GM12872 (cell line): Measurements from ENCODE around the gene VAX1.

Experiments
- TF ChIP-seq, protein P1 (sequence below): IDR thresholded peaks from 3 replicates; pipeline ENCODE4 v1.5.1; 2011; ENCODE audit warnings: low read depth, mild to moderate bottlenecking, low read length, moderate library complexity; ENCODE audit not compliant: insufficient read depth

Gene VAX1

DNA sequence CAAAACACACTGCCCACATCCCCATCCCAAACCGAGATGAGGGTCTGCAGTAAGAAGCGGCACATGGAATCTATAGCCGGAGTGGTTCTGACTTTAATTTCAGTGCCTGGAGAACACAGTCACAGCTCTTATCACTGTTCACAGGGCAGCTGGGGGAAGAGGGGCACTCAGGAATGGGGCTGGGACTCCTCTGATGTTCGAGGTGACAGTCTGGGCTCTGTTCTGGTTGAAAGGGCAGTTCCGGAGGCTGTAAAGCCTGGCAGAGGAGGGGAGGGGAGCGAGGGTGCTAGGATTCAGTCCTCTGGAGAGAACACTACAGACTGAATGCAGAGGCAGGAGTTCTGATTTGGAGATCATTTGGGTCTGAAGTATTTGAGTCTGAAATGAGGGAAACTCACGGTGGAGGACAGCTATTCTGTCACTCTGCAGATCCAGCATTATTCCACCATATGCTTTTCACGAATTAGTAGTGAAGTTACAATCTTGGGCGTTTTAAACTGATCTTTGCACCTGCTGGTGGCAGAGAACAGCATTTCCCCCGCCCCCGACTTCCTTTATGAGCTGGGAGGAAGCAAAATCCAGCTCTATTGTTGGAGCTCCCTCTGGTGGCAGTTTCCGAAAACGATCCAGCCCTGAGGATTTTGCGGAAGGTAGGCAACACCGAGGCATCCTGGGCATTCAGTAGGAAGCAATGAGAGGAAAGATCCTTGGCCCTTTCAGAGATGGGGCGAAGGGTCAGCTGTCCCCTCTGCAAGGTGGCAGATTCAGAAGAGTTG lies 36.6 kb upstream of the VAX1 start:
- TF ChIP-seq, protein P1, sequence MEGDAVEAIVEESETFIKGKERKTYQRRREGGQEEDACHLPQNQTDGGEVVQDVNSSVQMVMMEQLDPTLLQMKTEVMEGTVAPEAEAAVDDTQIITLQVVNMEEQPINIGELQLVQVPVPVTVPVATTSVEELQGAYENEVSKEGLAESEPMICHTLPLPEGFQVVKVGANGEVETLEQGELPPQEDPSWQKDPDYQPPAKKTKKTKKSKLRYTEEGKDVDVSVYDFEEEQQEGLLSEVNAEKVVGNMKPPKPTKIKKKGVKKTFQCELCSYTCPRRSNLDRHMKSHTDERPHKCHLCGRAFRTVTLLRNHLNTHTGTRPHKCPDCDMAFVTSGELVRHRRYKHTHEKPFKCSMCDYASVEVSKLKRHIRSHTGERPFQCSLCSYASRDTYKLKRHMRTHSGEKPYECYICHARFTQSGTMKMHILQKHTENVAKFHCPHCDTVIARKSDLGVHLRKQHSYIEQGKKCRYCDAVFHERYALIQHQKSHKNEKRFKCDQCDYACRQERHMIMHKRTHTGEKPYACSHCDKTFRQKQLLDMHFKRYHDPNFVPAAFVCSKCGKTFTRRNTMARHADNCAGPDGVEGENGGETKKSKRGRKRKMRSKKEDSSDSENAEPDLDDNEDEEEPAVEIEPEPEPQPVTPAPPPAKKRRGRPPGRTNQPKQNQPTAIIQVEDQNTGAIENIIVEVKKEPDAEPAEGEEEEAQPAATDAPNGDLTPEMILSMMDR = peak; percentile 85

DNA sequence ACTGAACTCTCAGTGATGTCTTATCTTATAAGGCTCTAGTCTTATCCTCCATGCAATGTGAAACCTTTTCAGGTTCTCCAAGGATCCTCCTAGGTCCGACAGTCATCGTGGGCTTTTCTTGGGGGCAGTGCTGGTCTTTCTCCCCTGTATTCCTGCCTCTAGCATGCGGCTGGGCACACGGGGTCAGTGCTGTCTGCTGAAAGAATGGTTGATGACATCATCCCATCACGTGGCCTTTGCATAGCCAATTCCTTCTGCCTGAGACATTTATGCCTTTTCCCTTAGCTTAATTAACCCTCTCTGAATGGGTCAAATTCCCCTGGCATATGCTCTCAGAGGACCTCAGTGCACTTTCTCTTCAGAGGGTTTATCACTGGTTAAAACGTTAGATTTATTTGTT lies 32.2 kb upstream of the VAX1 start:
- TF ChIP-seq, protein P1 = no peak

DNA sequence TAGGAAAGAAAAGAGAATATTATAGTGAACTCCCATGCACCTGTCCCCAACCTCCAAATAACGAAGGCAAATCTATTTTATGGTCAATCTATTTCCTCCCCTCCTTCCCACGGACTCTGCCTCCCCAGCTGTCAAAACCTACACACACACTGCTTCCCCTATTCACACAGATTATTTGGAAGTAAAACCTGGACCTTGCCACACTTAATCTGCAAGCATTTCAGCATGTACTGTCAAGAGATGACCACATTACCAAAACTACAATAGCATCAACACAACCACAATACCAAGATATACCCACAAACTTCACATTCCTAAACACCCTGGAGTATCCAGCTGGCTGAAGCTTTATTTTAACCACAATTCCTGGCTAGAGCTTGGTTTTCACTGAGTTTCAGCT lies 31.4 kb upstream of the VAX1 start:
- TF ChIP-seq, protein P1 = no peak

DNA sequence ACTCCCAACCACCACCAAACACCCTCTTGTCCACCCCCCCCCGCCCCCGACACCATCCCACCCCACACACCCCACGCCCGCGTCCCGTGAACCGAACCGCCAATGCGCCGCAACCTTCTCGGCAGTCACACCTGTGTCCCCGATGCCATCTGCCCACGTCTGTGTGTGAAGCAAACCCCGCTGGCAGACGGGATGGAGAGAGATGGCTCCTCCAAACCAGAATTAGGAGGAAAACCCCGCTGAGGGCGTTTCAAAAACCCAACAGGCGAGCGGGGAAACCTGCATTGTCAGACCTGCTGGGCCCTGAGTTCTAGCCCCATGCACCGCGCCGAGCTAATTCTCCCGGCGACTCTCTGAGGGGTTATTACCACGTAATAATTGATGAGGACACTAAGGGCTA lies 30.7 kb upstream of the VAX1 start:
- TF ChIP-seq, protein P1 = no peak

DNA sequence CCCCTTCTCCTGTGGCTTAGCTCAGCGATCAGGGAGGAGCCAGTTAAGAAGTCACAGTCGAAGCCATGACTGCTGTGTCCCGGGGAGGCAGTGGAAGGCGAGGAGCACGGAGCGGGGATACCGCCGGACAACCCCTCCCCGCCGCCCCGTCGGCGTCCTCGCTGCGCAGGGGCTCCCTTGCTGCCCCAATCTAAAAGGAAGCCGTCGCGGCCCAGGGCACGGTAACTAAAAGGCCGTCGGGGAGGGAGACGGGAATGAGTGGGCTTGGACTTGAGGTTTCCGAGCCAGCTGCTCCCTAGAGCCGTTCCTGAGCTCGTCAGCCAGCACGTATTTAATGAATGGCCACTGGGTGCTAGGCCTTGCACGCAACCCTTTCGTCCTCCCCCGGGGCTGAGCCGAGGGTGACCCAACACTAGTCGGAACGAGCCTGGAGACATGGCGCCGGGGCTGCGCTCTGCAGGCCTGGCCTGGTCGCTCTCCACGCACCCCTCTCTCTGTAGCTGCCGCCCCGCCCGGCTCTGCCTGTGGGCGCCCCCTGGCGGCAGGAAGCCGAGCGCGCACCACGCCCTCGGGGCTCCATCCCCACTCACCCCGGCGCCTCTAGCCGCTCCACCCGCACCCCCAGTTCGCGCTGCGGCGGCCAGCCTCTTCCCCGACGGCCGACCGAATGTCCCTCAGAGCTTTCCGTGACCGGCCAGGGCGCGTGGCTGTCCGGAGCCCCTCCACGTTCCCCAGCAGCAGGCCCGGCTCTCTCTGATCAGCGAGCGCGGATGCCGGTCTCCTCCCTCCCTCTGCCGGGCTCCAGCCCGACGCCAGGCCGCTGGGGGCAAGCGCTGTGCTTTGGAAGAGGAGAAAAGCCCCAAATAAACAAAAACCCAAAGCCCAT lies 30.0 kb upstream of the VAX1 start:
- TF ChIP-seq, protein P1 = peak; percentile 83

DNA sequence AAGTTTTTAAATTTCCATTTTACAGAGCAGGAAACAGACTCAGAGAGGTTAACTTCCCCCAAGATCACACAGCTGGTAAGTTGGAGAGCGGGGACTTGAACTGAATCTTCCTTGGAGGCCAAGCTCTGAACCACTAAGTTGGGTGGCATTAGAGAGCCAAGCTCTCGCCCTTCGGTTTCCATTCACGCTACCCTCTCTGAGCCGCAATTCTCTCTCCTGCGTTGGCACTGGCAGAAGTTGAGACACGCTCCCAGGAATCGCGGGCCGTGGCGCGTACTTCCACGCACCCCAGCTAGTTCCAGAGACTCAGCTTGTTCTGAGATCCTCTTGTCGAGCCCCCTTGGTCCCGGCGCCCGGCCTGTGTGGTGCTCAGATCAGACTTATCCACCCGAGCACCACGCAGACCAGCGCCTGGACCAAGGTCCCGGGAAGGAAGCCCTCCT lies 29.3 kb upstream of the VAX1 start:
- TF ChIP-seq, protein P1 = no peak
